Measurements from ENCODE around the gene FN1.

The FN1 gene

GRCh38 chr2:215435870-215436704, at the start of gene FN1:
Gene FN1, minus strand, starts transcription at chr2:215436068. Its CDS starts 266 bp downstream, at chr2:215435802.
- no peak for DNase-seq

- DNase-seq, result no peak
Measured at GRCh38 chr2:215485032-215485431, 49.2 kb upstream of the FN1 start.

- DNase-seq, result no peak
Measured at GRCh38 chr2:215484570-215484969, 48.7 kb upstream of the FN1 start.

- no peak for DNase-seq
Measured at GRCh38 chr2:215483431-215483830, 47.6 kb upstream of the FN1 start.

- DNase-seq, result no peak
Measured at GRCh38 chr2:215479536-215480240, 43.8 kb upstream of the FN1 start.

GRCh38 chr2:215479121-215479520, 43.3 kb upstream of the FN1 start:
- no peak for DNase-seq

GRCh38 chr2:215476424-215476823, 40.6 kb upstream of the FN1 start:
- no peak for DNase-seq

GRCh38 chr2:215466097-215466909, 30.4 kb upstream of the FN1 start:
- DNase-seq, result no peak

GRCh38 chr2:215465256-215465655, 29.4 kb upstream of the FN1 start:
- DNase-seq, result no peak

GRCh38 chr2:215461836-215462532, 26.1 kb upstream of the FN1 start:
- no peak for DNase-seq

GRCh38 chr2:215460682-215461382, 25.0 kb upstream of the FN1 start:
- DNase-seq, result no peak

GRCh38 chr2:215455958-215456357, 20.1 kb upstream of the FN1 start:
- no peak for DNase-seq

GRCh38 chr2:215454519-215455246, 18.8 kb upstream of the FN1 start:
- DNase-seq, result no peak

GRCh38 chr2:215452725-215453124, 16.9 kb upstream of the FN1 start:
- DNase-seq, result no peak

GRCh38 chr2:215451012-215451756, 15.3 kb upstream of the FN1 start:
- DNase-seq, result no peak

- no peak for DNase-seq
Measured at GRCh38 chr2:215450188-215451011, 14.5 kb upstream of the FN1 start.

- no peak for DNase-seq
Measured at GRCh38 chr2:215447673-215448081, 11.8 kb upstream of the FN1 start.

GRCh38 chr2:215447056-215447455, 11.2 kb upstream of the FN1 start:
- no peak for DNase-seq

GRCh38 chr2:215442401-215442787, 6.5 kb upstream of the FN1 start:
- no peak for DNase-seq
